ENCODE data around the gene LSAMP.

- no peak for TF ChIP-seq CTCF (IDR thresholded peaks at IDR 0.05; ENCODE audit: extremely low read depth in 1 of 2, insufficient read depth in 1 of 2, low read depth in 1 of 2, low read length in 2 of 2)
- TF ChIP-seq MAX (IDR thresholded peaks at IDR 0.05; ENCODE audit: insufficient read depth, insufficient read length), result no peak
- no peak for TF ChIP-seq POLR2A (IDR thresholded peaks at IDR 0.05; ENCODE audit: low read depth, low read length)
- TF ChIP-seq POLR2AphosphoS5 (IDR thresholded peaks at IDR 0.05; ENCODE audit: insufficient read depth, low read depth, low read length), result no peak
- no peak for TF ChIP-seq JUN (IDR thresholded peaks at IDR 0.05; ENCODE audit: borderline replicate concordance, insufficient read depth, insufficient read length, low read depth)
- TF ChIP-seq EZH2 (IDR thresholded peaks at IDR 0.05; ENCODE audit: borderline replicate concordance, low read depth, low read length, severe bottlenecking), result no peak
- no peak for TF ChIP-seq GATA2 (IDR thresholded peaks at IDR 0.05; ENCODE audit: insufficient read depth, insufficient read length, low read depth, low read length)
Observed at GRCh38 chr3:115974940-115975339, 470.3 kb downstream of the LSAMP start.
